GM12874 (cell line): ENCODE data around the gene FOXE1.

ENCODE experiments used
- TF ChIP-seq, protein P1 (sequence below): IDR thresholded peaks from 2 replicates; pipeline ENCODE4 v1.5.1; 2011; ENCODE audit warnings: low read depth, mild to moderate bottlenecking, control low read depth, low read length, moderate library complexity; ENCODE audit not compliant: insufficient read depth

FOXE1 gene

DNA sequence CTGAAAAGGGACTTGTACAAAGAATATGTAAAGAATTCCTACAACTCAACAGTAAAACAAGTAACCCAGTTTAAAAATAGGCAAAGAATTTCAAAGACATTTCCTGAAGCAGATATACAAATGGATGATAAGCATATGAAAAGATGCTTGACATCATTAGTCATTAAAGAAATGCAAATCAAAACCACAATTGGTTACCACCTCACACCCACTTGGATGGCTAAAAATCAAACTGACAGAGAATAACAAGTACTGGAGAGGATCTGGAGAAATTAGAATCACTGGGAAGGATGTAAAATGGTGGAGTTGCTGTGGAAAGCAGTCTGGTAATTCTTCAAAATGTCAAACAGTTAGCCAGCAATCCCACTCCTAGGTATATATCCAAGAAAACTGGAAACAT is 12.5 kb upstream of the FOXE1 start:
- TF ChIP-seq, protein P1, sequence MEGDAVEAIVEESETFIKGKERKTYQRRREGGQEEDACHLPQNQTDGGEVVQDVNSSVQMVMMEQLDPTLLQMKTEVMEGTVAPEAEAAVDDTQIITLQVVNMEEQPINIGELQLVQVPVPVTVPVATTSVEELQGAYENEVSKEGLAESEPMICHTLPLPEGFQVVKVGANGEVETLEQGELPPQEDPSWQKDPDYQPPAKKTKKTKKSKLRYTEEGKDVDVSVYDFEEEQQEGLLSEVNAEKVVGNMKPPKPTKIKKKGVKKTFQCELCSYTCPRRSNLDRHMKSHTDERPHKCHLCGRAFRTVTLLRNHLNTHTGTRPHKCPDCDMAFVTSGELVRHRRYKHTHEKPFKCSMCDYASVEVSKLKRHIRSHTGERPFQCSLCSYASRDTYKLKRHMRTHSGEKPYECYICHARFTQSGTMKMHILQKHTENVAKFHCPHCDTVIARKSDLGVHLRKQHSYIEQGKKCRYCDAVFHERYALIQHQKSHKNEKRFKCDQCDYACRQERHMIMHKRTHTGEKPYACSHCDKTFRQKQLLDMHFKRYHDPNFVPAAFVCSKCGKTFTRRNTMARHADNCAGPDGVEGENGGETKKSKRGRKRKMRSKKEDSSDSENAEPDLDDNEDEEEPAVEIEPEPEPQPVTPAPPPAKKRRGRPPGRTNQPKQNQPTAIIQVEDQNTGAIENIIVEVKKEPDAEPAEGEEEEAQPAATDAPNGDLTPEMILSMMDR, result no peak

DNA sequence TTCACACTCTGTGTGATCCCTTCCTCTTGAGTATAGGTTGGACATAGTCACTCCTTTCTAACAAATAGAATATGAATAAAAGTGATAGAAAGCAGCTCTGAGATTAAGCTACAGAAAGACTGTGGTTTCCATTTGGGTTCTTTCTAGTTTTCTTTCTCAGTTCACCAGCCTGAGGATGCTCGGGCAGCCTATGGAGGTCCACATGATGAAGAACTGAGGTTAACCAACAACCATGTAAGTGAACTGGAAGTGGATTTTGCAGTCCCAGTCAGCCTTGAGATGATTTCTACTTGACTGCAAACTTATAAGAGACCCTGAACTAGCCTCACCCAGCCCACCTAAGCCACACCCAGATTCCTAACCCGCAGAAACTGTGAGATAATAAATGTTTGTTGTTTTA is 10.1 kb upstream of the FOXE1 start:
- TF ChIP-seq, protein P1, result no peak

DNA sequence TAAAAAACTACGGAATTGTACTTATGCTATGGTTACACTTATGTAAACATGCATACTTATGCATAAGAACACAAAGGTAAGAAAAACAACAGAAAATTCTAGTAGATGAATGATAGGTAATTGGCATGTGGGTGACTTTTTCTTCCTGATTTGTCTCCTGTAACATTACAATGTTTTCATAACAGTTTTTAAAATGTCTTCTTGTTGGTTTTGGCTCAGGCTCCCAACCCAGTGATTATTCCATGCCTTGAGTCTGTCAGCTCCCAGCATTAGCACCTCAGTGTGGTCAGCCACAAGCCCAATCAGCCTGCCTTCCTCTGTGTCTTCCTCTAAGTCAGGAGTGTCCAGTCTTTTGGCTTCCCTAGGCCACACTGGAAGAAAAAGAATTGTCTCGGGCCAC is 7.9 kb upstream of the FOXE1 start:
- TF ChIP-seq, protein P1, result no peak

DNA sequence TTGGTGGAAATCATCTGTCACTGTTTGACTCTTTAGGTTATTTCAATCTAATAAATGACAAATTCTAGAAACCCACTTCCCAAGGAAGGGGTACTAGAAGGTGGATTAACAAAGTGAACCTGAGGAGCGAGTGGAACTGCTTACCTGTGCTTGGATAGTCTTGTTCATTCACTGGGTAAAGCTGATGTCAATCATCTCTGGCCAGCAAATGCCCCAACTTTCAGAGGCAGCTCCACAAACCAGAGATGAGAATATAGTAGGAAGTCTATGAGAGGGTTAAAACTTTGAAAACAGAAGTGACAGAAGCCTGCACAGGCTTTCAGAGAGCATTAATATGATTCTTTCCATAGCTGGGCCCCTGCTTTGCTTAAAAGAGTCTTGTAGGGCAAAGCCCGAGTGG is 7.3 kb upstream of the FOXE1 start:
- TF ChIP-seq, protein P1, result no peak

DNA sequence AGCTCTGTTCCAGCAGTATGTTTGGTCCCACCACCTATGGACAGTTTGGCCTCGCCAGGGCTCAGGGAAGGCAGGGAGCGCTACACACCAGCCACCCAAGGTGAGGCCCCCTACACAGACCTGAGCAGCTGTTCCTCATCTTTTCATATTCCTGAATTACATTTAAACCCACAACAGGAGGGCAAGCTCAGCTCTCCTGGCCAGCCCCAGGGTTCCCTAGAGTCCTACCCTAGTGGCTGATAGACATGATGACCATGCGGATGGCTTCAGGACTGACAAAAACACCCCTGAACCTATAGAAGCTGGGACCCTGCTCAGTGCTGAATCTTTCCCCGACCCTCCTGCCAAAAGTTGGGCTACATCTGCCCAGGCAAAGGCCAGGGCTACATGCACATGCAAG is 6.7 kb upstream of the FOXE1 start:
- TF ChIP-seq, protein P1, result no peak

DNA sequence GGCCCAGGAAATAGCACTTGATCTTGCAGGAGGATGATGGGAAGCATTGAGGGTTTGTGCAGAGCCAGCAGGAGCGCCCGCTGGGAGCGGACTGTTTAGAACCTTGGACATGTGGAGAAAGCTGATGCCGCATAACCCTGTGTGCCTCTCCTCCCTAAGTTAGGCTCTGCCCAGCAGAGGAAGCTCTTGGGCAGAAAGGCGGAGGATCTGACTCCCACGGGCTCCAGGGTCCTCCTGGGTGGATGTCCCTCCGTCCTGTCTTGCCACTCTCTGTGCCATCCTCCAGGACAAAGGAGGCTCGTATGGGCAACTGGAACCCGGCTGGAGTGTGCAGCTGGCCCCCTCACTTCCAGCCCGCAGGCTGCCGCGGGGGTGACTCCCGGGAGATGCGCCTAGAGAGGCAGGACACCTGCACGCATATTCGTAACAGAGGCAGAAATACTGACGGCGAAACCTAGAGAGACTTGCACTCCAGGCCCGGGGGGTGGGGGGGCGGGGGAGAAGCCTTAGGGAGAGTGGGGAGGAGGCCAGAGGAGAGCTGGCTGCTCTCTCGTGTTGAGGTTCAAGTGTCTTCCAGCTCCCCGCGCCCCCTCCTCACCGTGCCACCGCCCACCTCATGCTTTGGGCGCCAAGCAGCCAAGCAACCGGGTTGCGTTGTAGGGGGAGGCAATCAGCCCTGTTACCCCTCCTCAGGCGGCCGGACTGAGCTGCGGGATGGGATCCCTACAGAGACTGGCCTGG is 5.4 kb upstream of the FOXE1 start:
- TF ChIP-seq, protein P1, result no peak

DNA sequence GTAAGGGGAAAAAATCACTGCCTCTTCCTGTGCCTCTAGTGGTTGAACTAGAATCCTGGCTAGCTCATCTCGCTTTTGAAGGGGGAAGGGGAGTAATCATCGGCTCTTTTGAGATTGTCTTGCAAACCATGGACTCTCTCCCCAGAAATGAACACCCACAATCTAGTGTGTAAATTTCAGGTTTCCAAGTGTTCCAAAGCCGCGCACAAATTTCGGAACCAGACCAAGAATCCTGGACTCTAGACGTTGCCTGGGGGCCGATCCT is 4.9 kb upstream of the FOXE1 start:
- TF ChIP-seq, protein P1, result no peak
